HAP-1 (cell line): Measurements from ENCODE around the gene RPTOR.

ENCODE experiments used
- DNase-seq, 2 experiments: peaks; one replicate each; pipeline ENCODE4 v3.0.0-alpha.2; 2016 to 2020; ENCODE audit warnings: low spot score in 2 of 2
- H3K27me3 ChIP-seq: fragments of 250-450 bp; sonication (Bioruptor Pico); 2 replicates; pipeline ENCODE4 v1.5.1; 2020; ENCODE audit warnings: low read depth, mild to moderate bottlenecking, moderate library complexity
- H3K36me3 ChIP-seq: fragments of 250-450 bp; sonication (Bioruptor Pico); replicated peaks from 2 replicates; pipeline ENCODE4 v1.5.1; 2020; ENCODE audit warnings: mild to moderate bottlenecking
- H3K4me1 ChIP-seq: fragments of 250-450 bp; sonication (Bioruptor Pico); 2 replicates; pipeline ENCODE4 v1.5.1; 2020; ENCODE audit warnings: mild to moderate bottlenecking
- H3K4me3 ChIP-seq: fragments of 250-450 bp; sonication (Bioruptor Pico); 2 replicates; pipeline ENCODE4 v1.5.1; 2020; ENCODE audit warnings: mild to moderate bottlenecking, moderate library complexity
- H3K9me3 ChIP-seq: fragments of 250-450 bp; sonication (Bioruptor Pico); 2 replicates; pipeline ENCODE4 v1.5.1; 2020; ENCODE audit warnings: mild to moderate bottlenecking, moderate library complexity
- in situ Hi-C: fragments of 300-500 bp; cut with MboI; formaldehyde crosslinking; loops from 3 replicates; pipeline ENCODE4 v1.14.3; 2020; ENCODE audit warnings: low sequenced_read_pairs, inconsistent platforms, mixed read lengths

Gene RPTOR

DNA sequence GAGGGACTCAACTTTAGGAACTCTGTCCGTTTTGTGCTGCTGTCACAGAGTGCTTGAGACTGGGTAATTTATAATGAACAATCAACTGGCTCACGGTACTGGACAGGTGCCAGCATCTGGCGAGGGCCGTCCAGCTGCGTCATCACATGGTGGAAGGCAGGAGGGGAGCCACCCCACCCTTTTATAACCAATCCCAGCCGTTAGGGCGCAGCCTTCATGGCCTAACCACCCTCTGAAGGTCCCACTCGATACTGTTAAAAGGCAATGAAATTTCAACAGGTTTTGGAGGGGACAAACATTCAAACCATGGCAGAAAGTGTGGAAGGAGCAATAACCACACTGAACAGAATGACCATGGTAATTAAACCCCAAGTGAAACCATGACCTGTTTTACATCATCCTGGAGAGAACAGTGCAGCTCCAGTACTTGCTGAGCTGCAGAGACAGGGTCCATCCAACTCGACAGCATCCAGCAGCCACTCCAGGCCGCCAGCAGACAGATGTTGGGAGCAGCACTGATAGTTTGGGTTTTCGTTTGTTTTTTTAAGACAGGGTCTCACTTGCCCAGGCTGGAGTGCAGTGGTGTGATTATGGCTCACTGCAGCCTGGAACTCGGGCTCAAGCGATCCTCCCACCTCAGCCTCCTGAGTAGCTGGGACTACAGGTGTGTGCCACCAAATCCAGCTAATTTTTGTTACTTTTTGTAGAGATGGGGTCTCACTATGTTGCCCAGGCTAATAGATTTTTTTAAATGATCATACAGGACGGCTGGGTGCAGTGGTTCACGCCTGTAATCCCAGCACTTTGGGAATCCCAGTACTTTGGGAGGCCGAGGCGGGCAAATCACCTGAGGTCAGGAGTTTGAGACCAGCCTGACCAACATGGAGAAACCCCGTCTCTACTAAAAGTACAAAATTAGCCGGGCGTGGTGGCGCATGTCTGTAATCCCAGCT is 458.0 kb downstream of the RPTOR start:
- peaks cover 27% of the 10 kb centered on the region for H3K27me3 ChIP-seq
- DNase-seq, result peak in 1 of 2 experiments; percentile 71
- in situ Hi-C loops, result no loop called here
- H3K9me3 ChIP-seq, result no peaks in the 10 kb centered on the region
- H3K4me1 ChIP-seq, result peaks cover 2% of the 10 kb centered on the region
- peaks cover 3% of the 10 kb centered on the region; the same call in 1 of the 2 replicates for H3K36me3 ChIP-seq
- no peak overlapping the region for H3K4me3 ChIP-seq

DNA sequence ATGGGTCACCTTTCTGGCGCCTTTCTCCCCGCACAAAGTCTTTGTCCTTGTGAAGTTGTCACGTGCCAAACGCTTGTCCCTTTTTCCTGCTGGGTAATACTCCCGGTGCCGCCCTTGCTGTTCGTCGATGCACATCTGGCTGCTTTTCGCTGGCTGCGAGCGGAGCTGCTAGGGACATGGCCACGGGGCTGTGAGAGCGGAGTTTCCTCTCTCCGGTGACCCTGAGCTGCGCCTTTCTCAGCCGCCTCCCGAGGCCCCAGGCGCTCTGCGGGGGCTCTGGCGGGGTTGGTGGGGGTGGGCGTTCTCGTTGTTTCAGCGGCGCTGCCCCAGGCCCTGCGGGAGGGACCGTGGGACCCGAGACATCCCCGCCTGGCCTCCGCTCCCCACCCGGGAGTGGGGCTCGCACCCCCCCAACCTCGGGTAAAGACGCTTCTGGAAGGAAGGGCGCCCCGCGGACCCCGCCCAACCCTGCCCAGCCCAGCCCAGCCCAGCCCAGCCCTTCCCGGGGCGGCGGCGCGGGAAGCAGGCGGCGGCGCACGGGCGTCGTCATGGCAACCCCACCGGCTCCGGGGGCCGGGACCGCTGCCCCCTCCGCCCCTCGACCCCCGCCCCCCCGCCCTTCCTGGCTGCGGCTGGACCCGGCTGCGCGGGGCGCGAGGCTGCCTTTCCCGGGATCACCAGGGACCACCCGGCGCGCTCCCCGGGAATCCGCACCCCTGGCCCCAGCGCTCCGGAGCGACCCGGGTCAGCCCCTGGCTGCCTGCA is 459.3 kb downstream of the RPTOR start:
- in situ Hi-C loops, result no loop called here
- Histone ChIP-seq H3K4me1 (peaks cover 2% of the 10 kb centered on the region), H3K36me3 (no peaks in the 10 kb centered on the region), H3K4me3 (peak overlapping the region; percentile 22), H3K9me3 (no peaks in the 10 kb centered on the region), H3K27me3 (peaks cover 27% of the 10 kb centered on the region)
- DNase-seq, result peak in 1 of 2 experiments; percentile 51

DNA sequence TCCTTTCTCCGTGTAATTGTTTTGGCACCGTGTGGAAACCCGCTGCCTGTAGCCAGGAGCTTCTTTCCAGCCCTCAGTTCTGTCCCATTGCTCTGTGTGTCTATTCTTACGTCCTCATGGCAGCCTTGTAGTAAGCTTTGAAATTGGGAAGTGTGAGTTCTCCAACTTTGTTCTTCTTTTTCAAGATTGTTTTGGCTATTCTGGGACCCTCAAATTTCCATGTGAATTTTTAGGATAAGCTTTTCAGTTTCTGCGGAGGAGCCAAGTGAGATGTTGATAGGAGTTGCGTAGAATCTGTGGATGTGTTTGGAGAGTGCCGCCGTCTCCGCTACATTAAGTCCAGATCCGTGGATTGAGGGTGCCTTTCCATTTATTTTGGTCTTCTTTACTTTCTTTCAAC is 462.3 kb downstream of the RPTOR start:
- Histone ChIP-seq H3K4me3 (no peak overlapping the region), H3K9me3 (peaks cover 5% of the 10 kb centered on the region), H3K36me3 (no peaks in the 10 kb centered on the region), H3K27me3 (peaks cover 27% of the 10 kb centered on the region), H3K4me1 (peaks cover 2% of the 10 kb centered on the region)
- no peak for DNase-seq
- in situ Hi-C loops, result no loop called here

DNA sequence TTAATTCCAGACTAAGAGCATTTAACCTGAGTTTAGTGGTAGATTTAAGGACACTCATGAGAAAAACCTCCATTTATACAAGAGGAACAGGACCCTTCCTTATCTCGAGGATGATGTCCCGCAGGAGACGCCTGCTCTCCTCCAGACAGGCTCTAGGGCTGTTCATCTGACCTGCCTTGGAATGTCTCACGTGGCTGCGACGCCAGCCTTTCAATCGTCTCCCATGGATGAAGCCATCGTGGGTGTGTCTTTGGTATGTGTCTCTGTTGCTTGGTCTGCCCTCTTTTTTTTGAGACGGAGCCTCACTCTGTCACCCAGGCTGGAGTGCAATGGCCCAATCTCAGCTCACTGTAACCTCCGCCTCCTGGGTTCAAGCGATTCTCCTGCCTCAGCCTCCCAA is 463.5 kb downstream of the RPTOR start:
- peaks cover 5% of the 10 kb centered on the region for H3K9me3 ChIP-seq
- in situ Hi-C loops, result no loop called here
- peaks cover 2% of the 10 kb centered on the region; the same call in 1 of the 2 replicates for H3K4me1 ChIP-seq
- no peaks in the 10 kb centered on the region for H3K36me3 ChIP-seq
- no peak for DNase-seq
- peaks cover 22% of the 10 kb centered on the region for H3K27me3 ChIP-seq
- H3K4me3 ChIP-seq, result no peak overlapping the region

DNA sequence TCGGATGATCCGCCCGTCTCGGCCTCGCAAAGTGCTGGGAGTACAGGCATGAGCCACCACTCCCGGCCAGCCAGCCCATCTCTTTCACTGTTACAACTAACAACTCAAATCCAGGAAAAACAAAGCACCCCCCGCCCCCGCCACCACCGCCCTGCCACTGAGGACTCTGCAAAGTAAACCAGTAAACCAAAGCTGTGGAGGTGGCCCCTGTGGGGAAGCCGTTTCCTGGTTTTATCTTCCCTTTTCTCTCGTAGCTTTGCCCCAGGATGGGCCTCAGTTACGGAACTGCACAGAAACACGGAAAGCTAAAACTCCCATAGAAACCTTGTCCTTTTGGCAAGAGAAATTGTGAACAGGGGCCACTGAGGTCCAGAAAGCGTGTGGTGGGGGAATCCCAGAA is 464.5 kb downstream of the RPTOR start:
- H3K9me3 ChIP-seq, result peaks cover 5% of the 10 kb centered on the region
- H3K36me3 ChIP-seq, result no peaks in the 10 kb centered on the region
- peaks cover 15% of the 10 kb centered on the region for H3K27me3 ChIP-seq
- DNase-seq, result no peak
- H3K4me1 ChIP-seq, result peaks cover 2% of the 10 kb centered on the region; the same call in 1 of the 2 replicates
- in situ Hi-C loops, result no loop called here
- H3K4me3 ChIP-seq, result no peak overlapping the region

DNA sequence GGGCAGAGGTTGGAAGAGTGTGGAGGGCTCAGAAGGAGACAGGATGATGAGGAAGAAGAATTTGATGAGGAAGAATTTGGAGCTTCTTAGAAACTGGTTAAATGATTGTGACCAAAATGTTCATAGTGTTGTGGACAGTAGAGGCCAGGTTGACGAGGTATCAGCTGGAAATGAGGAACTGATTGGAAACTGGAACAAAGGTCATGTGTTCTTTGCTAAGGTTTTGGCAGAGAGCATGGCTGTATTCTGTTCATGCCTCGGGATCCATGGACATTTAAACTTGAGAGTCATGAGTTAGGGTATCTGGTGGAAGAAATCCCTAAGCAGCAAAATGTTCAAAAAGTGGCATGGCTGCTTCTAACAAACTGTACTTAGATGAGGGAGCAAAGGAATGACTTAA is 466.3 kb downstream of the RPTOR start:
- DNase-seq, result no peak
- H3K36me3 ChIP-seq, result no peaks in the 10 kb centered on the region
- H3K9me3 ChIP-seq, result peaks cover 5% of the 10 kb centered on the region
- H3K4me3 ChIP-seq, result no peak overlapping the region
- in situ Hi-C loops, result no loop called here
- H3K27me3 ChIP-seq, result peaks cover 3% of the 10 kb centered on the region; the same call in 1 of the 2 replicates
- no peaks in the 10 kb centered on the region; the same call in 1 of the 2 replicates for H3K4me1 ChIP-seq

DNA sequence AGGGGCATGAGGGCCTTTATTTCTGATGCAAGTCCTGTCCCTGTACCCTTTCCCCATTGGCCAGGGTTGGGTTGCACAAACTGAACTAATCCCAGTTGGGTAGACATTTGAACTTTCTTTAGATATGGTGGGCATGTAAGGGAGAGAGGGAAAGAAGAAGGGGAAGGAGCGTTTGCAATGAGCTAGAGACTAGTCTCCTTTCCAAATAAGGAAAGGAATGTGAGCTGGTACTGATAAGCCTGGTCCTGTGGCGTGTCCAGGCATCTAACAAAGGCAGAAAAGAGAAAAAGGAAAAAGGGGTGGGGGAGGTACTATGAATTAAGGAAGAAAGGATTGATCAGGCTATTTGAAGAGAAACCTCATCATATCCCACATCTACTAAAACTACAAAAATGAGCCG is 467.3 kb downstream of the RPTOR start:
- Histone ChIP-seq H3K36me3 (no peaks in the 10 kb centered on the region), H3K27me3 (no peaks in the 10 kb centered on the region; the same call in 1 of the 2 replicates), H3K4me1 (no peaks in the 10 kb centered on the region; the same call in 1 of the 2 replicates), H3K4me3 (no peak overlapping the region), H3K9me3 (peaks cover 5% of the 10 kb centered on the region)
- in situ Hi-C loops, result no loop called here
- DNase-seq, result no peak

DNA sequence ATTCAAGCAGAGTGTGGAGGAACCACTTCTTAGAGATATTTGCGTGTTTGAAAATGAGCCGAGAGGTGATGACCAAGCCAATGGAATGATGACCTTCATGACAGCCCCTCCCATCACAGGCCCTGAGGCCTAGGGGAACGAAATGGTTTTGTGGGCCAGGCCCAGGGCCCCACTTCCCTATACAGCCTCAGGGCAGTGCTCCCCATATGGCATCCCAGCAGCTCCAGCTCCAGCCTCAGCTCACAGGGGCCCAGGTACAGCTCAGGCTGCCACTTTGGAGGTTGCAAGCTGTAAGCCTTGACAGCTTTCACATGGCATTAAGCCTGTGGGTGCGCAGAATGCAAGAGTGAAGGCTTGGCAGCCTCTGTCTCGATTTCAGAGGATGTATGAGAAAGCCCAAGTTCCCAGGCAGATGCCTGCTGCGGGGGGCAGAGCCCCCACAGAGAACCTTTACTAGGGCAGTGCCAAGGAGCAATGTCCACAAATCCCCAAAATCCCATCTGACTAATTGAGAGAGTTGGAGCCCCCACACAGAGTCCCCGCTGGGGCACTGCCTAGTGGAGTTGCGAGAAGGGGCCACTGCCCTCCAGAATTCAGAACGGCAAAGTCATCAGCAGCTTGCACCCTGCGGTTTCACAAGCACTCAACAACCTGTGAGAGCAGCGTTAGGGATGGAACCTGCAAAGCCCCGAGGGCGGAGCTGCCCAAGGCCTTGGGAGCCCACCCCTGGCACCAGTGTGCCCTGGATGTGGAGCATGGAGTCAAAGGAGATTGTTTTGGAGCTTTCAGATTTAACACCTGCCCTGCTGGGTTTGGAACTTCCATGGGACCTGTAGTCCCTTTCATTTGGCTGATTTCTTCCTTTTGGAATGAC is 468.2 kb downstream of the RPTOR start:
- Histone ChIP-seq H3K9me3 (peaks cover 5% of the 10 kb centered on the region), H3K27me3 (no peaks in the 10 kb centered on the region), H3K36me3 (no peaks in the 10 kb centered on the region), H3K4me1 (peaks cover 2% of the 10 kb centered on the region), H3K4me3 (no peak overlapping the region)
- DNase-seq, result no peak
- in situ Hi-C loops, result no loop called here

DNA sequence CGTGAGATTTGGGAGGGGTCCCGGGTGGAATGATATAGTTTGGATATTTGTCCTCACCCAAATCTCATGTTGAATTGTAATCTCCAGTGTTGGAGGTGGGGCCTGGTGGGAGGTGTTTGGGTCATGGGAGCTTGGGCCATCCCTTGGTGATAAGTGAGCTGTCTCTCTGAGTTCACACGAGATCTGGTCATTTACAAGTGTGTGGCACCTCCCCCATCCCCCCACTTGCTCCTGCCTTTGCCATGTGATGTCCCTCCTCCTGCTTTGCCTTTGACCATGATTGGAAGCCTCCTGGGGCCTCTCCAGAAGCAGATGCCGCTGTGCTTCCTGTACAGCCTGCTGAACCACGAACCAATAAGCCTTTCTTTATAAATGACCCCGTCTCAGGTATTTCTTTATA is 469.0 kb downstream of the RPTOR start:
- H3K27me3 ChIP-seq, result no peaks in the 10 kb centered on the region
- in situ Hi-C loops, result no loop called here

DNA sequence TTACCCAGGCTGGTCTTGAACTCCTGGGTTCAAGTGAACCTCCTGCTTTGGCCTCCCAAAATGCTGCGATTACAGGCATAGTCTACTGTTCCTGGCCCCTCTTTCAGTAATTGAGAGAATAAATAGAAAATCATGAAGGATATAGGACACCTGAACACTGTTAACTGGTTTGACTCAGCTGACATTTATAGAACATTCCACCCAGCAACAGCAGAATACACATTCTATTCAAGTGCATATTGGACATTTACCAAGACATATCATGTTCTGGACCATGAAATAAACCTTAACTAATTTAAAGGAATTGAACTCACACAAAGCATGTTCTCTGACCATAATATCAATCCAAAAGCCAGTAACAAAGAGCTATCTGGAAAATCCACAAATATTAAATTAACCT is 470.5 kb downstream of the RPTOR start:
- no peaks in the 10 kb centered on the region for H3K36me3 ChIP-seq
- DNase-seq, result no peak
- in situ Hi-C loops, result no loop called here

More for the DNA sequence above, 469.0 kb downstream of the RPTOR start:
- H3K4me1 ChIP-seq, result peaks cover 9% of the 10 kb centered on the region
- no peaks in the 10 kb centered on the region for H3K36me3 ChIP-seq
- H3K4me3 ChIP-seq, result no peak overlapping the region
- peaks cover 5% of the 10 kb centered on the region for H3K9me3 ChIP-seq
- no peak for DNase-seq

More for the DNA sequence above, 470.5 kb downstream of the RPTOR start:
- H3K27me3 ChIP-seq, result no peaks in the 10 kb centered on the region
- H3K4me3 ChIP-seq, result no peak overlapping the region
- H3K9me3 ChIP-seq, result peaks cover 5% of the 10 kb centered on the region
- H3K4me1 ChIP-seq, result peaks cover 9% of the 10 kb centered on the region
